GM04503 (cell line): ENCODE measurements around the gene FBLN7.

Experiments used
- DNase-seq: peaks from one replicate; pipeline ENCODE4 v3.0.0-alpha.2; 2012; ENCODE audit warnings: low read depth

FBLN7 gene

DNA sequence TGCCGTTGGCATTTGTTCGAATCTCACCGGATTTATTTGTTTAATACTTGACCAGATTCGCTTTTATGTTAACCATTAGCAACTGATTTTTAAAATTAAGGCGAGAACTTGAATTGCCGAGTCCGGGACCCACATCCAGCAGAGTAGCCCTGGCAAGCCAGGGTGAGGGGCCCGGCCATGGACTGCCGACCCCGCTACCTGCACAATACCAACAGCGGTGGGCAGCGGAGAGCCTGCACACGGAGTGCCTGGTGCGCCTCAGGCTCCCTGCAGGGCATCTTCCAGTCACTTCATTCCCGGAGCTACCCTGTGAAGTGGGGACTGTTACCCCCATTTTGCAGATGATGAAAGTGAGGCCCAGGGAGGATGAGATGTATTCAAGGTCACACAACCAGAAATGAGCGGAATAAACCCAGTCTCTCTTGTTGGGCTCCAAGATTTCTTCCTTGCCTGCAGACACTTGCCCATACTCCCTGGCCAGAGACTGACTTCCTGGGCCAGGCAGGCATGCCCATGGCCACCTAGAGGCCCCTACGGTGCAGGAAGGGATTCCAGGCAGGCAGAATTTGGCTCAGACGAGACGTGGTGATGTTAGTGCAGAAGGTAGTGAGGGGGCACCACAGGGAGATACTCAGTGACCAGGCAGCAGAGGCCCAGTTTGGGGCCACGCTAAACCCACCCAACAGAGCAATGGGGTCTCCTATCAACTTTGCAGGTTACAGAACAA lies 2.9 kb downstream of the FBLN7 start:
- DNase-seq, result no peak

DNA sequence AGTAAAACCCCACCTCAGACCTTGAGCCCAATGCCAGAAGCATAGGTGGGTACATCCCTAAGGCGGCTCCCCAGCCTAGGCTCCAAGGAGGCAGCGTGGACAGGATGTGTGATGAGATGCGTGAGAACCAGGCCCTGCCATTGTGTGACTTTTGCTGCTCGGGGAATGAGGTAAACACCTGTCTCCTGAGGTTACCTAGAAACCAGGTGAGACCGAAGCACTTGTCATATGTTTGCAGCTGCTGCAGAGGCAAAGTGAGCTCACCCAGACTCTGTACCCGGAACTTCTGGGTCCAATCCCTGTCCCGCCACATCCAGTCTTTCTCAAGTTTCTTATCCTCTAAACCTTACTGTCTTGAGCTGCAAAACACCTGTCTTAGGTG lies 3.4 kb downstream of the FBLN7 start:
- no peak for DNase-seq

DNA sequence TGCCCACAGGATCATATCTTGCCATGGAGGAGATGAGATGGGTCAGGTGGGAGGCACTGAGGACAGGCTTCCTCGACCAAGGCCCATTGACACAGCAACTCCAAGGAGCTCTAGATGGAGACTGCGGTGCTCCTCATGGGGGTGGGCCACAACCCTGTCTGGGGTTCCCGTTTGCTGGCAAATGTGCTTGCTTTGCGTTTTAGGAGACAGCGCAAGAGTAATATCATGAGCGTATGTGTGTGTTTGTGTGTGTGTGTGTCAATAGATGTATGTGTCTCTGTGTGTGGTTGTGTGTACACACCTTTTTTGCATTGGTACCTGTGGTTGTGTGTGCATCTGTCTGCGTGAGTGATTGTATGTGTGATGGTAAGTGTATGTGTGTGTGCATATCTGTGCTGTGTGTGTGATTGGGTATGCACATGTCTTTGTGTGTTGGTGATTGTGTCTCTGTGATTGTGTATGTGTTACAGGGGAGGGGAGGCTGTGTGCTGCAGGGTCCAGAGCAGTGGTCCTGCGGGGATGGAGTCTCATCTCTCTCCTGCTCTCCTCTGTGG lies 4.4 kb downstream of the FBLN7 start:
- no peak for DNase-seq

DNA sequence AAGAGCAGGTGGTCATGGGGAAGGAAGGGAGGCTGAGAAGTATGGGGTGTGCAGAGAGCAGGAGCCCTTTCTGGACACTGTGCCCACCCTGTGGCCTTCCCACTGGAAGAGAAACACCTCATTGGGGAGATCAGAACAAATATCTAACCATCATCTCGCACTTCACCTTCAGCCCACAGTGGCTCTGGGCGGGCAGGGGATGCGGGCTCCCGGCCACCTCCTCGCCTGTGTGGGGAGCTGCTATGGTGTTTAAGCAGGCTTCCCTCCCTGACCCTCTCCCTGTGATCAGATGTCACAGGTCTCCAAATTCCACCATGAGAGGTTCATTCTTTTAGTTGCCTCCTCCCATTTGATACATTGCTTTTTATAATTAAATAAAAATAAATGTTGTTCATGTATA lies 5.0 kb downstream of the FBLN7 start:
- no peak for DNase-seq

DNA sequence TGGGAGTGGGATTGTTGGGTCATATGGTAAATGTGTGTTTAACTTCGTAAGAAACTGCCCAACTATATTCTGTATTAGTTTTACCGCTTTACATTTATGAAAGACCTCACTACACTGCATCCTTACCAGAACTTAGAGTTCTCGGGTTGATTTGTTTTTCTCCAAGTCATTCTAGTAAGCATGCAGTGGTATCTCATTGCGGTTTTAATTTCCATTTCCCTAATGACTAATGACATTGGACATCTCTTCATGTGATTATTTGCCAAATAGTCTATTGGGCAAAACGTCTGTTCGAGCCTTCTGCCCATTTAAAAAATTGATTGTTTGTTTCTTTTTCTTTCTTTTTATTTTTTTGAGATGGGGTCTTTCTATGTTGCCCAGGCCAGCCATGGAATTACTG lies 6.8 kb downstream of the FBLN7 start:
- no peak for DNase-seq

DNA sequence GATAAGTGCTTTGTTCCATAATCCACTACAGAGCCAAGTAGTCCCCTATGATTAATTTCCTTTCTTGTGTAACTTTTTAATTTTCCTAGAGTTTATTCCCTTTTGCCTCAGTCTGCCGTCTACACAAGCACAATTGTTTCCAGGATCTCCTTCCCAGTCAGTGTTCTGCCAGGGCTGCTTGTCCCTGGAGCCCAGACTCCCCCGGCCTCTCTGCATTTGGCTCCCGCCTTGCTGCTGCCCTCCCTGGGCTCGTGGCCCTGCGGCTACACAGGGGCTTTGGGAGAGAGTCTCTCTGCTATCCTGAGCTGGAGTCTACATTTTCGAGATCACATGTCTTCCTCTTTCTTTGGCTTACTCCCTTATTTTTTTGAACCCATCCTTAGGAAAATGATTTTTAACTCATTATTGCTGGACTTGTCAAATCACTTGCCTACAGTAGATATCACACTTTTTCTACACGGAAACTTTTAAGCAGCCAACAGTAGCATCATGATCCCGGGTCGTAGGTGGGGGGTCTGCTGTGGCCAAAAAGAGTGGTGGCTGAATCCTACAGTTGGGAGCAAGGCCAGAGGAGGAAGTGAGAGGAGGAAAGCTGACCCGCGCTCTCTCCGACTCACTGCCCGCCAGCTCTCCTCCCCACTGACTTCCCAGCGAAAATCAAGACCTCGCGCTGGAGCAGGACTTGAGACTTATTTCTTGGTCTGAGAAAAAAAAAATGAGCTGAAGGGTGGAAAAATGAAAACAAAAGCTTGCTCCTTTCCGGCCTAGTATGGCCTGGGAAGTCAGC lies 9.4 kb downstream of the FBLN7 start:
- no peak for DNase-seq

DNA sequence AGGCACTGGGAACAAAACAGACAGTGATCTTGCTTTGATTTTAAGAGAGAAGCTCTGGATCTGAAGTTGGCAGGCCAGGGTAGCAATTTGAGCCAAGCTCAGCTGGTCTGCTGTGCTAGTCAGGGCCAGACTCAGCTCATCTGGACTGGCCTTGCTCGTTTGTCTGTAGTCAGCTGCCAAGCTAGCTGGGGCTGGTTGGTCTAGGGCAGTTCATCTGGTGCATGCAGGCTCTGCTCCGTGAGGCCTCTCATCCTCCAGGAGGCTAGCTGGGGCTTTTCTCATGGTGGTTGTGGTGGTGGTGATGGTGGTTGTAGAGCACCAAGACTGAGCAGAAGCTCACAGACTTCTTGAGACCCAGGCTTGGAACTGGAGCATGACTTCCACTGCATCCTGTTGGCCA lies 10.3 kb downstream of the FBLN7 start:
- no peak for DNase-seq

DNA sequence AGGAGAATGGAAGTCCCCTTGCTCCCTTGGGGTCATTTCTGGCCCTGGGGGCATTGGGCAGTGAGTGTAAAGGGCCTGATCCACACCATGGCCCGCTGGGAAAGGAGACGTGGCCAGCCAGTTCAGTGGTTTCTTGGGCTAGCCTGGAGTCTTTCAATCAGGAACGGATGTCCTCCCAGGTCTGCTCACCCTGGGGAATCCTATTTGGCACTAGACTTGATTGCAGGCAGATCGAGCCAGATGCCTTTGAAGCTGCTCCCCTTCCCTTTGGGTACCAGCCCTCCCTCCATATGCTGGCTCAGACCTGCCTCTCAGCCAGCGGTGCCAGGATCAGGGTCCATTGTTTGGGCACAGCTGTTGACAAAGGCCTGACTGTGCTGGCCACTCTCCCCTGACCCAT lies 11.0 kb downstream of the FBLN7 start:
- no peak for DNase-seq

DNA sequence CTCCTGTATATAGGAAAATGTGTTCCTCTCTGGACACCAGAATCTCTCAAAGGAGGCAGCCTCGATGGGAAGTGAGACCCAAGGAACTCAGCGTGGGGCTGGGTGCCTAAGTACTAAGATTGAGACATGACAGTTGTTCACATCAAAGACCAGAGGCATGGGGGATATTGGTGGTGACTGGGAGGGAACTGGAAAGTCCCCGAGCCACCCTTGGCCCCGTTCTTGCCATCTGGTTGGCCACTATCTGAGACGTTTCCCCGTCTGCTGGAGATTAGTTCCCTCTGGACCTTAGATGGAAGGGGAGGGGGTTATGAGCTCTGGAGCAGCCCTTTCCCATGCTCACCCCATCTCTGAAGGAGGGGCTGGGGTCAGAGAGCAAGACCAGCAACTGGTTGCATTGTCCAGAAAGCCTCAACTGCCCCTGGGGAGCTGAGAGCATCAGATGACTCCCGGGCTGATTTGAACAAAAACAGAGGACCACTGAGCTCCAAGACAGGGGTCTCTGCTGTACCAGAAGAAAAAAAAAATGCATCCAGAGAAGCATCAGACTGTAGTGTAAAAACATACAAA lies 11.8 kb downstream of the FBLN7 start:
- no peak for DNase-seq

DNA sequence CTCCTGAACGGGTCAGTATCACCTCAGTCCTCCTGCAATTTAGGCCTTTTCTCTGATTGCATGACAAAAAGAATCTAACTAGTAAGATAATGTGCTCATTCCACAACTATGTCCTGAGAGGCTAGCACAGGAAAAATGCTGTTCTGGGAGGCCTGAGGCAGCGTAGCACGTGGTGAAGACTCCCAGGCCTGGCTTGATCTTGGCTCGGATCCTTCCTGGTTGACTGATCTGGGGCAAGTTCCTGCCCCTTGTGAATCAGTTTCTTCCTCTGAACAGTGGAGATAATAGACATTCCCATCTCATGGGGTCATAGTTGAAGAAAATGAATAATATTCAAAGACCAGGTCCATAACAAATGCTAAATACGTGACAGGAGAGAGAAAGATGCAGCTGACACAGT lies 12.3 kb downstream of the FBLN7 start:
- peak; percentile 98 for DNase-seq

DNA sequence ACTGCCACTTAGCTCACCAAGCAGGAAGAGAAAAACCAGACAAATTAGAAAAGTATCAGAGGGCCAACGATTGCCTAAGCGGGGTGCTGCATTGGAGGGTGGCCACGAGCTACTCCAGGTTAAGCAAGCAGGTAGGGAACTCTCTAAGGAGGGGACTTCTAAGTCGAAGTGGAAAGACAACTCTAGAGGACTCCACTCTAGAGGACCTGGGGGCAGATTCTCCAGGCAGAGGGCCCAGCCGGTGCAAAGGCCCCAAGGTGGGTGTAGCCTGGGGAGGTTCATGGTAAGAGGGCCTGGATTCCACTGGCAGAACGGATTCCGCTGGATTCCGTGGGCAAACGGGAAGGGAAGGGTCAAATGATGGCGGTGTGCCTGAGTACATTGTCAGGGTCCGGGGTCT lies 12.7 kb downstream of the FBLN7 start:
- DNase-seq, result no peak

DNA sequence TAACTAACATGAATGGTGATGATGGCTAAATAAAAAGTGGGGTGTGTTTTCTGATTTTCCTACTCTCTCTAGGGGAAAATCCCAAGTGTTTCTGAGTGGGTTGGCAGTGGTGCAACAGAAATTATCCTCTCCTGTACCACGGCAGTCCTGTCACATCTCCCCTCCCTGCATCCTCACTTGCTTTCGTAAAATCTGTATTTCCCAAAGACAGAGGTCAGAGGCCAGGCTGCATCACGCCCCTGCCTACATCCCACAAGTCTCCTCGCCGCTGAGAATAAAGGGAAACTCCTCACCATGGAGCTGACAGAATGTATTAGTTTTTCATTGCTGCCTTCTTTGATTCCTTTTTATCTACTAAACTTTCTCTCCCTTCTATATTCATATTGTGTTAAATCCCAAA lies 13.1 kb downstream of the FBLN7 start:
- DNase-seq, result no peak

DNA sequence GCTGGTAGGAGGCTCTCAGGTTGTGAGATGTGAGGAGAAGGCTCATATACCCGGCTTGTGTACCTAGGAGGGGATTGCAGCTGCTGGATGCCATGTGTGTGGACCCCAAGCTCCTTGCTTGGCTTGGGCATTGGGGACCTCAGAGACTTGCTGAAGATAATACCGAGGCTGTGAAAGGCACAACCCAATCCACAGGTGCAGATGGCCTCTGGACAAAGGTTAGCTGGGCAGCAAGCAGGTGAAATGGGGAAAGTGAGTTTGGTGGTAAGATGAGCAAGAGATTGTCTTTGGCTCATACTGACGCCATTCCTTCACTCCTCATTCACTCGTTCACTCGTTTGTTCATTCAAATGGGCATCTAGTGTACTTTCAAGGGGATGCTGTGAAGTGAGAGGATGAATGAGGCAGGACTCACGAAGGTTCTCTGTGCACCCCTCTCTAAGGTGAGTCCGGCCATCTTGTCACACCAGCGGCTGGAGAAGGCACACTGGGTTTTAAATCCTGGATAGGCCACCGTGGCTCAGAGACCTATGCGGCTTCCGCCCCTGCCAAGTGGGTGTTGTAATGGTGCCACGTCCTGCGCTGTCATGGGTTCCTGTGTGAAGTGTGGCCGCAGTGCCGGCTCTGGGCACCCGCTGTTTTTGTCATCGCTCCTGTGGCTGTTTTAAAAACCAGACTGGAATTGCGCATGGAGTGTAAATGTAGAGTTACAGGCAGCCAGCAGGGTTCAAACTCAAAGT lies 13.7 kb downstream of the FBLN7 start:
- DNase-seq, result no peak

DNA sequence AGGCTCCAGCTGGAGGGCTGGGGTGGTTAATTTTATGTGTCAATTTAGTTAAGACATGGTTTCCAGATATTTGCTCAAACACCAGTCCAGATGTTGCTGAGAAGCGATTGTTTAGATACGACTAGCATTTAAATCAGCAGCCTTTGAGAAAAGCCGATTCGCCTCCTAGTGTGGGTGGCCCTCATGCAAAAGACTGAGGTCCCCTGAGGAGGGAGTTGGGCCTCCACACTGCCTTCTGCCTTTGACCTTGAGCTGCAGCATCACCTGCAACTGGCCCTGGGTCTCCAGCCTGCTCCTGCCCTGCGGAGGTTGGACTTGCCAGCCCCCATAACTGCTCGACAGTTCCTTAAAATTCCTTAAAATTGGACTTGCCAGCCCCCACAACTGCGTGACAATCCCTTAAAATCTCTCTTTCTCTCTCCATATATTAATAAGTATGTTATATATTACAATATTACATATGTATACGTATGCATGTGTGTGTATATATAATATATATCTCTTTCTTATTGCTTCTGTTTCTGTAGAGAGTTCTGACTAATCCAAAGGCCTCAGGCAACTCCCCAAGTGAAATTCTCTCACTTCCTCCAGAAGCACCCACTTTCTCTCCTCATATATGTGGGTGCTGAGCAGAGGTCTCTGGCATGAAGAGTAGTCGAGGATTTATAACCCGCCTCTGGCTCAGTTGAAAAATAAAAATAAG lies 14.4 kb downstream of the FBLN7 start:
- no peak for DNase-seq

DNA sequence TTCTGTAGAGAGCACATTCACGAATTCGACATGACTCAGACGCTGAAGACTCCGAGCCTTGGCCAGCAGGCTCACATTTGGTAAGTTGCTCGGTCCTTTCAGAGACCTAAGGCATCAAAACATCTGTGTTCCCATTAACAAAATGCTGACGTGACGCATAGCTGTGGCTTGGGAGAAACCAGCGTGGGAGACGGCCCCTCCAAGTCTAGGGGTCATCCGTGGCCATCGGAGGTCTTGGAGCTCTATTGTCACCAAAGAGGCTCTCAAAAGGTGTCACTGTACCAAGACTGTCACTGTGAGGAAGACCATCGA lies 14.9 kb downstream of the FBLN7 start:
- peak; percentile 97 for DNase-seq

DNA sequence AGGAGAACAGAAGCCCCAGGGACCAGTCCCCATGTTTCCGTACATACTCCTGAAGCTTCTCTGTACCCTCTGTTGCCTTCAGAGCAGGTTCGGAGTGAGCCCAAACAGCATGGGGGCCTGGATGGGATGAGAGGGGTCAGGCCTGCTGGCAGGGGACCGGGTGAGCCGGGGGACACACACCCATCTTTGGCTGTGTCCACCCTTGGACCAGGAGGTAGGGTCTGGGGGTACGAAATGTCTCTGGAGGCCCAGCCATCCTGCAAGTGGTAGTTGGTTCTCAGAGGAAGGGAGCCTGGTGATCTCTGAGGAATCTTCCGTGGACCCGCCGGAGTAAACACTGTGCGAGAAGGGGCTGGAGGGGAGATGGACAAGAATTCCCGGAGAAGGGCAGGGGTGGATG lies 15.3 kb downstream of the FBLN7 start:
- no peak for DNase-seq

DNA sequence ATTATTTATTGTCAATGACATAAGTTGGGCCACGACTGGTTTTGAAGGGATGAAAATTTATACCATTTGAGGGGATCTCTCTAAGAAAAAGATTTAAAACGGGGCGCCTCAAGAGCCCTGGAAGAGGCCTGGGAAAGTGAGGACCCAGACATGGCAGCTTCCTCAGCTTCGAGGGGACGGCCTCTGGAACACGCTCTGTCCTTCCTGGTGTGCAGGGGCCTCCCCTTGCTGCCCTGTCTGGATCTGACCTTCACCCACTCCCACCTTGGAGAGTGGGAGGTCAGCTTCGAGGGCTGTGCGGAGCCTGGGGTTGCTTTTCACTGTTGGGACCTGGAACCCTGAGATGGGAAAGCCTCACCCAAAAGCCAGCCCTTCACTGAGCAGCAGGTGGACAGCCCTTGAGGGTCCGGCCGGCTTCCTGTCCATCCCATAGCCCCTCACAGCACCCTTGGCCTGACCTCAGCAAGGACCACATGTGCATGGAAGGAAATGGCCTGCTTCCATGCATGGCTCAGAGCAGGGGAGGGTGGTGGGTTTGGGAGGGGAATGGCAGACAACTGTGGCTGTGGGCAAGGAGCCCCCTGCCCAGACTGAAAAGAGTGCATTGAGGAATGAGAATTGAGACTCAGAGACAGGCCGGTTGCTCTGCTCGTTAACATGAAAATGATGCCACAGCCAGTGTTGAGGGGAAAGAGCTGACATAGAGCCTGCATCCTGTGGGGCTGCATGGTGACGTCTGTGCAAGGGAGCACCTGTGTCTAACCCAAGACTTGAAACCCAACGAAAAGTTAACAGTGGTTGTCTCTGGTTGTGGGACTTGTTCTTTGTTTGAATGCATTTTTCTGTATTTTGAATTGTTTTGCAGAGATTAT lies 16.3 kb downstream of the FBLN7 start:
- DNase-seq, result no peak

DNA sequence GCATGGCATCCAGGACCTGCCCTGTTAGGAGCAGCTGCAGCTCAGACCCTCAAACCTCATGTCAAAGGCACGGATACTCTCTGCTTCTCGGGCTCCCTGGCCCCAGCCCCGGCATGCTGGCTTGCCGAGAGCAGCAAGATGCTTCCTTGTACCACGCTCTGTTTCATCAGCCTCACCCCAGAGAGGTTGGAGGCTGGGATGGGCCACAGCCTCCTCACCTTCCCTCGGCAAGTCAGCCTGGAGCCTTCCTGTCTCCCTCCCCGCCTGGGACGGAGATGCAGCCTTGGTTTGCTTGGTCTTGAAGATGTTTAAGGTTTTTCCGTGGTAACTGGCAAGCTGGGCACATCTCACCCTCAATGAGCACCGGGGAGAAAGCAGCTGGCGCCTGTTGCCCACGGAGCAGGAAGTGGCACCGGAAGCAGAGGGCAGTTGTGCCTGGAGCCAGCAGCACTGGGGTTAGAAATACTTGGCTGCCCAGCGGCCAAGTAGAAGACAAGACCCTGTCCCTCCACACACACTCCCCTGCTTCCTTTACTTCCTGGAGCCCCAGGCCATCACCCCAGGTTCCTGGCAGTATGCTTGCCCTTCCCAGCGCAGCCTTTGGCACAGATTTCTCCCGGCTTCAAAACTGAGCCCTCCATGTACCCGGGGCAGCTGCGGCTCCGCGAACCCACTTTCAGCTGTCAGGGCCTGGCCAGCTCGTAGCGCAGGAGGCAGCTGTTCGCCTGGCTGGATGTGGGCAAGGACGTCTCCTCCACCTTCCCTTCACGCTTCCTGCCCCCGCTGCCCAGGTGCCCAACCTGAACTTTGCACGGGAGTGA lies 17.4 kb downstream of the FBLN7 start:
- DNase-seq, result no peak

DNA sequence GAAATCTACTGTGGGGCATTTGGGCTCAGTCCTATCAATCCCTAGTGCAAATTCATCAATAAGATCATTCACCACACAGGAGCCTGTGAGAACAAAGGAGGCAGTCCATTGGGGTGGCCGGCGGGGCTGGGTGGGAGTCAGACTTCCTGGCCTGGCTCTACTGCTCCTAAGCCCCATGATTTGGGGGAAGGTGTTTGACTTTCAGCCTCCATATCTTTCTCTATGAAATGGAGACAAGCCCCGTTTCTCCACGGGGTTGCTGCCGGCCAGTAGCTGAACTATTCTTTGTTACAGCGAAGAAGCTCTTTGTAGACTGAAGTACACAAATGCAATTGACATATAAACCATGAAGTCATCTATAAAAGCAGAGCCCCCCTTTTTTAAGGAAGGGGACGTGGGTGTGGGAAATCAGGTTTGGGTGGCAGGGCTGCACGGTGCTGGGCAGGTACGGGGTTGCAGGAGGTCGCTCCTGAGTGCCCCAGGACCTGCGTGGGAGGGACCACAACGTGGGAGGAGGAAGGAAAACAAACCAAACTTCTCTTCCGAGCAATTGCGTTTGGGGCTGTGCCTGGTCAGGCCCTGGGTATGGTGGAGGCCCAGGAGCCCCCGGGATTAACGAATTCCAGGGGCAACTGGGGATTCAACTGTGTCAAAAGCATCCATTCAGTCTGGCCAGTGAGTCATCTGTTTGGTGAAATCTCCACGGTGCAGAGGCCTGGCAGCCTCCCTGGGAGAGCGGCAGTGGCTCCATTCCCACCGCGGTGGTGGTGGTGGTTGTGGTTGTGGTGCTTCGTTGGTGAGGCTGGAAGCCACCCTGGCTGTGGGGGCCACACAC lies 18.2 kb downstream of the FBLN7 start:
- peak; percentile 61 for DNase-seq
